Measurements from ENCODE around the gene CHIC2. TPM values are rescaled to one million over a fixed set of nuclear protein-coding genes. Genes with fewer than 3 reads are reported as not detected.

The CHIC2 gene
- total and polyA plus RNA-seq, 2 of the 4 experiments (the other 2 are of a cell fraction): 20.4 to 26.3 TPM

- Histone ChIP-seq H3K9ac (ENCODE audit: low read depth, low read length) (no peak overlapping the region), H3K36me3 (ENCODE audit: control insufficient read depth, insufficient read depth, low read length) (peaks cover 14% of the 10 kb centered on the region), H3K4me3 (ENCODE audit: insufficient read depth, low read depth, low read length) (no peak overlapping the region), H3K9me1 (ENCODE audit: insufficient read depth, low read length) (no peaks in the 10 kb centered on the region), H4K91ac (ENCODE audit: insufficient read depth, low read depth, low read length) (no peak overlapping the region), H3K27me3 (ENCODE audit: control insufficient read depth, insufficient read depth, low read length) (no peaks in the 10 kb centered on the region), H3K56ac (ENCODE audit: extremely low read depth, insufficient read depth, low read length) (no peak overlapping the region), H3K4me1 (ENCODE audit: control insufficient read depth, insufficient read depth, low read length) (no peaks in the 10 kb centered on the region), H3K4me2 (ENCODE audit: low read depth, low read length) (no peak overlapping the region), H2AFZ (replicated peaks; ENCODE audit: low read length, poor library complexity) (no peak overlapping the region), H2BK15ac (ENCODE audit: low read depth, low read length) (no peak overlapping the region), H4K5ac (ENCODE audit: low read depth, low read length) (no peak overlapping the region), H2BK5ac (ENCODE audit: low read depth, low read length, poor library complexity, severe bottlenecking) (no peak overlapping the region), H3K79me1 (ENCODE audit: low read depth in 1 of 2, low read length in 2 of 2) (peaks cover 12 to 34% of the 10 kb centered on the region in 2 experiments; a peak in 3 of 4 replicates), H2BK120ac (ENCODE audit: low read depth, low read length) (no peak overlapping the region), H3K14ac (replicated peaks; ENCODE audit: low read depth, low read length) (no peak overlapping the region), H3K18ac (ENCODE audit: low read depth, low read length) (no peak overlapping the region), H2AK9ac (replicated peaks; ENCODE audit: low read depth, low read length, poor library complexity) (no peak overlapping the region), H2BK20ac (ENCODE audit: low read depth, low read length) (no peak overlapping the region), H3K4ac (ENCODE audit: low read depth, low read length) (no peak overlapping the region), H4K20me1 (ENCODE audit: insufficient read depth, low read length) (no peaks in the 10 kb centered on the region; the same call in 1 of the 2 replicates), H3K23ac (ENCODE audit: low read depth, low read length) (no peak overlapping the region), H4K8ac (ENCODE audit: low read depth in 2 of 2, low read length in 2 of 2) (no peak overlapping the region), H3K27ac (ENCODE audit: insufficient read depth, low read length) (no peak overlapping the region), H3K9me3 (ENCODE audit: control insufficient read depth, insufficient read depth, low read length) (no peaks in the 10 kb centered on the region), H2AK5ac (ENCODE audit: low read depth, low read length) (no peak overlapping the region)
- intact Hi-C loops (cut with micrococcal nuclease) (no loop called here), dilution Hi-C loops (cut with HindIII; ENCODE audit: low sequenced_read_pairs, unreplicated experiment) (no loop called here), in situ Hi-C loops (cut with MboI; ENCODE audit: low sequenced_read_pairs) (no loop called here)
- CTCF ChIA-PET: interaction anchor here (0.6 to 1.0 kb wide), 2 partner anchors 9 to 10 kb away, joined by 3 to 4 read pairs; no protein-coding TSS in a partner anchor
- no peak for DNase-seq
- BruUV-seq (replicated peaks): no TSS peak
- POLR2A ChIA-PET (ENCODE audit: unreplicated experiment): no interaction called here
- TF ChIP-seq SMC3 (IDR thresholded peaks at IDR 0.05; ENCODE audit: low read depth, low read length) (no peak), RFX5 (IDR thresholded peaks at IDR 0.05; ENCODE audit: low read depth, low read length) (no peak), POLR2A (IDR thresholded peaks at IDR 0.05; ENCODE audit: low read depth, low read length) (no peak), MAZ (IDR thresholded peaks at IDR 0.05; ENCODE audit: borderline replicate concordance, low read depth, low read length) (no peak), MXI1 (IDR thresholded peaks at IDR 0.05; ENCODE audit: borderline replicate concordance, low read depth, low read length) (no peak), FOS (IDR thresholded peaks at IDR 0.05; ENCODE audit: low read depth, low read length) (no peak), CEBPB (IDR thresholded peaks at IDR 0.05; ENCODE audit: low read depth, low read length) (no peak)
- TF ChIP-seq, protein P1, sequence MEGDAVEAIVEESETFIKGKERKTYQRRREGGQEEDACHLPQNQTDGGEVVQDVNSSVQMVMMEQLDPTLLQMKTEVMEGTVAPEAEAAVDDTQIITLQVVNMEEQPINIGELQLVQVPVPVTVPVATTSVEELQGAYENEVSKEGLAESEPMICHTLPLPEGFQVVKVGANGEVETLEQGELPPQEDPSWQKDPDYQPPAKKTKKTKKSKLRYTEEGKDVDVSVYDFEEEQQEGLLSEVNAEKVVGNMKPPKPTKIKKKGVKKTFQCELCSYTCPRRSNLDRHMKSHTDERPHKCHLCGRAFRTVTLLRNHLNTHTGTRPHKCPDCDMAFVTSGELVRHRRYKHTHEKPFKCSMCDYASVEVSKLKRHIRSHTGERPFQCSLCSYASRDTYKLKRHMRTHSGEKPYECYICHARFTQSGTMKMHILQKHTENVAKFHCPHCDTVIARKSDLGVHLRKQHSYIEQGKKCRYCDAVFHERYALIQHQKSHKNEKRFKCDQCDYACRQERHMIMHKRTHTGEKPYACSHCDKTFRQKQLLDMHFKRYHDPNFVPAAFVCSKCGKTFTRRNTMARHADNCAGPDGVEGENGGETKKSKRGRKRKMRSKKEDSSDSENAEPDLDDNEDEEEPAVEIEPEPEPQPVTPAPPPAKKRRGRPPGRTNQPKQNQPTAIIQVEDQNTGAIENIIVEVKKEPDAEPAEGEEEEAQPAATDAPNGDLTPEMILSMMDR (conservative IDR thresholded peaks at IDR 0.05; ENCODE audit: low read depth, low read length): no peak
- WGBS, 2 experiments (ENCODE audit: extremely low coverage in 2 of 2, insufficient read length in 1 of 2): 100% methylated on average over 1 of the region's 4 CpGs; no CpG with 5 or more reads in 1 of the 2 experiments
- no peak for ATAC-seq (ENCODE audit: low read depth)
These were observed 66.5 kb downstream of the CHIC2 start for GRCh38 chr4:53997898-53998297.
